ENCODE data around the gene AMER2. TPM values are rescaled to one million over a fixed set of nuclear protein-coding genes. Genes with fewer than 3 reads are reported as not detected.

AMER2 gene
- total RNA-seq, 2 donors from 2014 or later: 0.02 to 0.07 TPM

- Mint-ChIP-seq H3K4me1 (no peaks in the 10 kb centered on the region), H3K27me3 (ENCODE audit: insufficient read depth) (no peaks in the 10 kb centered on the region)
Measured at GRCh38 chr13:25217023-25217885, 45.2 kb upstream of the AMER2 start.

GRCh38 chr13:25215253-25215575 is 43.1 kb upstream of the AMER2 start:
- Histone ChIP-seq H3K9ac (ENCODE audit: extremely low read depth, low read length, poor library complexity, severe bottlenecking) (no peak overlapping the region), H3K36me3 (ENCODE audit: control insufficient read depth, insufficient read depth, low read length) (no peaks in the 10 kb centered on the region), H3K27me3 (ENCODE audit: control insufficient read depth, insufficient read depth, low read length, poor library complexity, severe bottlenecking) (no peaks in the 10 kb centered on the region), H3K9me3 (ENCODE audit: control insufficient read depth, low read length) (no peaks in the 10 kb centered on the region), H3K27ac (ENCODE audit: low read depth, low read length) (no peak overlapping the region), H3K4me3 (ENCODE audit: low read length) (no peak overlapping the region), H3K4me1 (ENCODE audit: control insufficient read depth, insufficient read depth, low read length) (no peaks in the 10 kb centered on the region)
- Mint-ChIP-seq H3K9me3 (no peaks in the 10 kb centered on the region), H3K27ac (no peak overlapping the region), H3K4me3 (no peak overlapping the region), H3K27me3 (ENCODE audit: insufficient read depth) (no peaks in the 10 kb centered on the region), H3K4me1 (no peaks in the 10 kb centered on the region), H3K36me3 (ENCODE audit: low read depth) (no peaks in the 10 kb centered on the region)
- no peak for DNase-seq
- no peak for TF ChIP-seq CTCF (conservative IDR thresholded peaks at IDR 0.05)
- WGBS, 2 experiments (ENCODE audit: insufficient coverage in 1 of 2, insufficient read length in 1 of 2): 90 to 93% methylated on average over 2 to 3 of the region's 3 CpGs

More at GRCh38 chr13:25217023-25217885, 45.2 kb upstream of the AMER2 start:
- Histone ChIP-seq H3K4me1 (ENCODE audit: control insufficient read depth, insufficient read depth, low read length) (no peaks in the 10 kb centered on the region), H3K9me3 (ENCODE audit: control insufficient read depth, low read length) (no peaks in the 10 kb centered on the region), H3K9ac (ENCODE audit: extremely low read depth, low read length, poor library complexity, severe bottlenecking) (no peak overlapping the region), H3K27me3 (ENCODE audit: control insufficient read depth, insufficient read depth, low read length, poor library complexity, severe bottlenecking) (no peaks in the 10 kb centered on the region), H3K4me3 (ENCODE audit: low read length) (no peak overlapping the region), H3K27ac (ENCODE audit: low read depth, low read length) (peak overlapping the region; percentile 92), H3K36me3 (ENCODE audit: control insufficient read depth, insufficient read depth, low read length) (no peaks in the 10 kb centered on the region)
- no peak for TF ChIP-seq CTCF (conservative IDR thresholded peaks at IDR 0.05)
- 71 to 77% methylated on average over 7 to 12 of the region's 12 CpGs for whole genome bisulfite sequencing, 2 experiments (ENCODE audit: insufficient coverage in 1 of 2, insufficient read length in 1 of 2)
- no peak overlapping the region for H3K27ac Mint-ChIP-seq
- no peaks in the 10 kb centered on the region for H3K9me3 Mint-ChIP-seq
- H3K4me3 Mint-ChIP-seq: no peak overlapping the region
- no peaks in the 10 kb centered on the region for H3K36me3 Mint-ChIP-seq (ENCODE audit: low read depth)
- DNase-seq: no peak

- Histone ChIP-seq H3K27me3 (ENCODE audit: control insufficient read depth, insufficient read depth, low read length, poor library complexity, severe bottlenecking) (no peaks in the 10 kb centered on the region), H3K9ac (ENCODE audit: extremely low read depth, low read length, poor library complexity, severe bottlenecking) (no peak overlapping the region), H3K36me3 (ENCODE audit: control insufficient read depth, insufficient read depth, low read length) (no peaks in the 10 kb centered on the region), H3K9me3 (ENCODE audit: control insufficient read depth, low read length) (no peaks in the 10 kb centered on the region), H3K4me1 (ENCODE audit: control insufficient read depth, insufficient read depth, low read length) (no peaks in the 10 kb centered on the region), H3K27ac (ENCODE audit: low read depth, low read length) (no peak overlapping the region), H3K4me3 (ENCODE audit: low read length) (no peak overlapping the region)
- 82 to 85% methylated on average over 2 to 6 of the region's 6 CpGs for WGBS, 2 experiments (ENCODE audit: insufficient coverage in 1 of 2, insufficient read length in 1 of 2)
- no peaks in the 10 kb centered on the region for H3K9me3 Mint-ChIP-seq
- no peaks in the 10 kb centered on the region for H3K4me1 Mint-ChIP-seq
- no peak for TF ChIP-seq CTCF (conservative IDR thresholded peaks at IDR 0.05)
- H3K27ac Mint-ChIP-seq: no peak overlapping the region
- H3K36me3 Mint-ChIP-seq (ENCODE audit: low read depth): no peaks in the 10 kb centered on the region
- no peak for DNase-seq
- H3K4me3 Mint-ChIP-seq: no peak overlapping the region
- H3K27me3 Mint-ChIP-seq (ENCODE audit: insufficient read depth): no peaks in the 10 kb centered on the region
Measured at GRCh38 chr13:25214491-25215252, 42.6 kb upstream of the AMER2 start.

Data from endodermal cell (in vitro differentiated cells).